ENCODE measurements around the gene TPM1.

Gene TPM1

GRCh38 chr15:63038926-63039673 lies 3.4 kb upstream of the TPM1 start:
- in situ Hi-C loops (cut with HindIII; ENCODE audit: low pct_ligation_motif_present, low sequenced_read_pairs) = no loop called here

GRCh38 chr15:63039811-63040210 lies 2.7 kb upstream of the TPM1 start:
- Histone ChIP-seq H3K27me3 (replicated peaks) (no peaks in the 10 kb centered on the region), H3K27ac (no peak overlapping the region), H3K36me3 (replicated peaks) (peaks cover 16% of the 10 kb centered on the region), H3K4me3 (ENCODE audit: low read depth, low read length) (no peak overlapping the region)
- in situ Hi-C loops (cut with HindIII; ENCODE audit: low pct_ligation_motif_present, low sequenced_read_pairs) = no loop called here
- TF ChIP-seq CTCF (IDR thresholded peaks at IDR 0.05; ENCODE audit: low read depth, low read length, missing control alignments) = no peak
- DNase-seq = no peak

More at GRCh38 chr15:63038926-63039673, 3.4 kb upstream of the TPM1 start:
- Histone ChIP-seq H3K27me3 (replicated peaks) (no peaks in the 10 kb centered on the region), H3K36me3 (replicated peaks) (peaks cover 10% of the 10 kb centered on the region), H3K4me3 (ENCODE audit: low read depth, low read length) (no peak overlapping the region), H3K27ac (peak overlapping the region; percentile 33)
- no peak for TF ChIP-seq CTCF (IDR thresholded peaks at IDR 0.05; ENCODE audit: low read depth, low read length, missing control alignments)
- DNase-seq = peak; percentile 82

GRCh38 chr15:63040509-63040908 lies 2.0 kb upstream of the TPM1 start:
- in situ Hi-C loops (cut with HindIII; ENCODE audit: low pct_ligation_motif_present, low sequenced_read_pairs) = no loop called here
- no peak for TF ChIP-seq CTCF (IDR thresholded peaks at IDR 0.05; ENCODE audit: low read depth, low read length, missing control alignments)
- Histone ChIP-seq H3K27ac (no peak overlapping the region), H3K4me3 (ENCODE audit: low read depth, low read length) (no peak overlapping the region), H3K36me3 (replicated peaks) (peaks cover 23% of the 10 kb centered on the region), H3K27me3 (replicated peaks) (no peaks in the 10 kb centered on the region)
- DNase-seq = no peak

- H3K27me3 ChIP-seq (replicated peaks) = no peaks in the 10 kb centered on the region
- DNase-seq = no peak
- no peak for TF ChIP-seq CTCF (IDR thresholded peaks at IDR 0.05; ENCODE audit: low read depth, low read length, missing control alignments)
- no peak overlapping the region for H3K27ac ChIP-seq
- H3K36me3 ChIP-seq (replicated peaks) = peaks cover 27% of the 10 kb centered on the region
- no peak overlapping the region for H3K4me3 ChIP-seq (ENCODE audit: low read depth, low read length)
- in situ Hi-C loops (cut with HindIII; ENCODE audit: low pct_ligation_motif_present, low sequenced_read_pairs) = no loop called here
These were observed 1.6 kb upstream of the TPM1 start for GRCh38 chr15:63040954-63041353.

GRCh38 chr15:63041402-63041973 lies 1.1 kb upstream of the TPM1 start:
- H3K27ac ChIP-seq = peak overlapping the region; percentile 78
- H3K36me3 ChIP-seq (replicated peaks) = peaks cover 33% of the 10 kb centered on the region
- DNase-seq = no peak
- H3K27me3 ChIP-seq (replicated peaks) = no peaks in the 10 kb centered on the region
- in situ Hi-C loops (cut with HindIII; ENCODE audit: low pct_ligation_motif_present, low sequenced_read_pairs) = no loop called here
- peak overlapping the region; percentile 100 for H3K4me3 ChIP-seq (ENCODE audit: low read depth, low read length)
- TF ChIP-seq CTCF (IDR thresholded peaks at IDR 0.05; ENCODE audit: low read depth, low read length, missing control alignments) = no peak

Measured in brain microvascular endothelial cell (primary cell).